ENCODE measurements around the gene TUBG1. TPM values are rescaled to one million over a fixed set of nuclear protein-coding genes. Genes with fewer than 3 reads are reported as not detected.
A peak's percentile ranks its signal among the peaks of the same experiment; 100 is the strongest.

The TUBG1 gene
- total and polyA plus RNA-seq, 9 of the 15 experiments (the other 6 are each of a cell fraction or from before 2014, with no cell fraction given), result 33.1 to 147 (median 66.0) TPM

DNA sequence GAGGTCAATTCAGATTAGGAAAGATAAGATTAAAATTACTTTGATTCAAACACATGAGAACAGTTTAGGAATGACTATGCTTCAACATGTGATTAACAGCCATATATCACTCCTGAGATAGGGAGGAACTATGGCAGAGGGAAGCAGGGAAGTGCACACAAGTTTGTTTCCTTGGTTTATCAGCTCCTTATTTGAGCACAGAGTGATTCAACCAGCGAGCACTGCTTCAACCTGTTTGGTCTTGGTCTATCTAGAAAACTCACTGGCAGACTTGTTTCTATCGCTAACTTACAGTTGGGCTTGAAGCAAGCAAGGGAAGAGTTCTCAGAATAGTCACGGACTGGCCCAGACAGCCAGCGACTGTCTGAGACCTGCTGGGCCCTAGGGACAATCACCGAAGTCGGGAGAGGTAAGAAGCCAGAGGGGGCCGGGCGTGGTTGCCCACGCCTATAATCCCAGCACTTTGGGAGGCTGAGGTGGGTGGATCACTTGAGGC is 23.5 kb downstream of the TUBG1 start (continued):
- TF ChIP-seq PATZ1 (CRISPR knock-in tag; IDR thresholded peaks at IDR 0.05; ENCODE audit: borderline replicate concordance), result no peak
- no peak for TF ChIP-seq EZH2 (IDR thresholded peaks at IDR 0.05; ENCODE audit: borderline replicate concordance, low read depth, low read length)
- TF ChIP-seq, protein P1, sequence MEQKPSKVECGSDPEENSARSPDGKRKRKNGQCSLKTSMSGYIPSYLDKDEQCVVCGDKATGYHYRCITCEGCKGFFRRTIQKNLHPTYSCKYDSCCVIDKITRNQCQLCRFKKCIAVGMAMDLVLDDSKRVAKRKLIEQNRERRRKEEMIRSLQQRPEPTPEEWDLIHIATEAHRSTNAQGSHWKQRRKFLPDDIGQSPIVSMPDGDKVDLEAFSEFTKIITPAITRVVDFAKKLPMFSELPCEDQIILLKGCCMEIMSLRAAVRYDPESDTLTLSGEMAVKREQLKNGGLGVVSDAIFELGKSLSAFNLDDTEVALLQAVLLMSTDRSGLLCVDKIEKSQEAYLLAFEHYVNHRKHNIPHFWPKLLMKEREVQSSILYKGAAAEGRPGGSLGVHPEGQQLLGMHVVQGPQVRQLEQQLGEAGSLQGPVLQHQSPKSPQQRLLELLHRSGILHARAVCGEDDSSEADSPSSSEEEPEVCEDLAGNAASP (IDR thresholded peaks at IDR 0.05), result no peak
- TF ChIP-seq HNRNPLL (IDR thresholded peaks at IDR 0.05; ENCODE audit: low read depth, low read length, poor library complexity, severe bottlenecking), result no peak
- no peak for TF ChIP-seq TEAD1 (CRISPR knock-in tag; IDR thresholded peaks at IDR 0.05)
- peak; percentile 76 for TF ChIP-seq ESRRA (IDR thresholded peaks at IDR 0.05; ENCODE audit: borderline replicate concordance, low read depth)
- no peak for TF ChIP-seq KLF1 (tag; IDR thresholded peaks at IDR 0.05)
- TF ChIP-seq MAFF (IDR thresholded peaks at IDR 0.05; ENCODE audit: low read length), result no peak
- TF ChIP-seq COPS2 (conservative IDR thresholded peaks at IDR 0.05), result no peak
- no peak for TF ChIP-seq PBX2 (CRISPR knock-in tag; IDR thresholded peaks at IDR 0.05; ENCODE audit: low read depth)
- TF ChIP-seq PBX2 (tag; conservative IDR thresholded peaks at IDR 0.05; ENCODE audit: low read depth), result peak; percentile 92
- no peak for TF ChIP-seq ZNF316 (IDR thresholded peaks at IDR 0.05)
- peak; percentile 96 for TF ChIP-seq HDAC2 (IDR thresholded peaks at IDR 0.05)
- TF ChIP-seq CBFB (CRISPR knock-in tag; IDR thresholded peaks at IDR 0.05), result no peak
- TF ChIP-seq E2F5 (CRISPR knock-in tag; IDR thresholded peaks at IDR 0.05), result no peak
- TF ChIP-seq, protein P2, sequence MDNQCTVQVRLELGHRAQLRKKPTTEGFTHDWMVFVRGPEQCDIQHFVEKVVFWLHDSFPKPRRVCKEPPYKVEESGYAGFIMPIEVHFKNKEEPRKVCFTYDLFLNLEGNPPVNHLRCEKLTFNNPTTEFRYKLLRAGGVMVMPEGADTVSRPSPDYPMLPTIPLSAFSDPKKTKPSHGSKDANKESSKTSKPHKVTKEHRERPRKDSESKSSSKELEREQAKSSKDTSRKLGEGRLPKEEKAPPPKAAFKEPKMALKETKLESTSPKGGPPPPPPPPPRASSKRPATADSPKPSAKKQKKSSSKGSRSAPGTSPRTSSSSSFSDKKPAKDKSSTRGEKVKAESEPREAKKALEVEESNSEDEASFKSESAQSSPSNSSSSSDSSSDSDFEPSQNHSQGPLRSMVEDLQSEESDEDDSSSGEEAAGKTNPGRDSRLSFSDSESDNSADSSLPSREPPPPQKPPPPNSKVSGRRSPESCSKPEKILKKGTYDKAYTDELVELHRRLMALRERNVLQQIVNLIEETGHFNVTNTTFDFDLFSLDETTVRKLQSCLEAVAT (IDR thresholded peaks at IDR 0.05), result peak in 1 of 2 experiments; percentile 91; a peak in 2 of 4 replicates
- TF ChIP-seq RNF2 (IDR thresholded peaks at IDR 0.05), result no peak; the same call in 1 of the 2 replicates
- TF ChIP-seq, protein P3, sequence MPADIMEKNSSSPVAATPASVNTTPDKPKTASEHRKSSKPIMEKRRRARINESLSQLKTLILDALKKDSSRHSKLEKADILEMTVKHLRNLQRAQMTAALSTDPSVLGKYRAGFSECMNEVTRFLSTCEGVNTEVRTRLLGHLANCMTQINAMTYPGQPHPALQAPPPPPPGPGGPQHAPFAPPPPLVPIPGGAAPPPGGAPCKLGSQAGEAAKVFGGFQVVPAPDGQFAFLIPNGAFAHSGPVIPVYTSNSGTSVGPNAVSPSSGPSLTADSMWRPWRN (IDR thresholded peaks at IDR 0.05; ENCODE audit: low read depth), result peak; percentile 23; the same call in 1 of the 2 replicates
- TF ChIP-seq RBM17 (IDR thresholded peaks at IDR 0.05; ENCODE audit: borderline replicate concordance, low read depth, low read length), result no peak
- no peak for TF ChIP-seq SNIP1 (IDR thresholded peaks at IDR 0.05; ENCODE audit: low read depth)
